SK-MEL-5 (cell line): Measurements from ENCODE around the gene EBF3. TPM values are rescaled to one million over a fixed set of nuclear protein-coding genes. Genes with fewer than 3 reads are reported as not detected.

Experiments used
- DNase-seq: peaks from one replicate; pipeline ENCODE4 v3.0.0-alpha.2; 2016; ENCODE audit warnings: low read depth, low spot score
- in situ Hi-C: cut with HindIII; loops from 2 replicates; pipeline ENCODE4 v1.10.0; 2016; ENCODE audit warnings: low sequenced_read_pairs, high pct_unique_total_duplicates, low pct_unique_long_range_greater_than_20kb
- small RNA-seq, 2 experiments: library from RNA; depleted of rRNA; stranded (forward); fragments of <200 nt; gene quantifications; one replicate each; pipeline ENCODE3, GENCODE V24; 2014
- total RNA-seq: library from RNA; depleted of rRNA; stranded (reverse); fragments of >200 nt; shearing (Covaris generic); gene quantifications from 2 replicates; pipeline ENCODE4 v1.2.3, GENCODE V29; 2014; rRNA removed

Gene EBF3
- total RNA-seq, 1 experiment from 2014 or later: 23.6 TPM

DNA sequence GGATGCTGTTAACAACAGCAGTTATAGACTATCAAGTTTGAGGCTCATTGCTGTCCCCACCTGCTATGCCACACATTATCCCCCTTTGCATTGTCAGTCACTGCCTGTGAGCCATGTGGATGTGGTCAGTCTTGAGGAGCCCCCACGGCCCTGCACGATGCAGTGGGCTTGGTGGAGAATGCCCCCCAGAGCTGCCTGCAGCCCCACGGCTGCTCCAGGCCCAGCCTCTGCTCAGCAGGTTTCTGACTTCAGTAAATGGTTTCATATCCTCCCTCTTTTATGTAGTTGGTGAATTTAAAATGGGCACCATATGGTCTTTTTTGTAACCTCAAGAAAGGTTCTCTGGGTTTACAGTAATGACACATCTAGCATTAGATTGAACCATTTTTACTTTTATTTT, 164.1 kb downstream of the EBF3 start:
- DNase-seq: no peak
- in situ Hi-C loops: no loop called here

- in situ Hi-C loops: no loop called here
- DNase-seq: no peak
Measured at GRCh38 chr10:129796710-129797420, 167.2 kb downstream of the EBF3 start.

DNA sequence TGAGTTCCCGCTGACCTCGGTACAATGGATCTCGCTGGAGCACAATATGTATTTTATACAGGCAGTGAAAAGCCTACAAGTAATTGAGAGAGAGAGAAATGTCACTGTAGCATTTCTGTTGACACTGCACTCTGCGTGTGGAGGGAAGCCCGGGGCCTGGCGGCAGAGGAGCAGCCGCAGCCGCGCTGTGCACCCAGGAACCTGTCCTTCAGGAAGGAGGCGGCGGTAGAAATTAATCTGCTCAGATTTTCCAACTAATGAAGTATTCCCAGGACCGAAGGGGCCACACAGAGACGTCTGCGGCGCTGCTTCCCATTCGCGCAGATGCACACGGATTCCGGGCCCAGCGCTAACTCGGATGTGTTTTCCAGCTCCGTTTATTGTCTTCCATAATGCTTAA, 170.1 kb downstream of the EBF3 start:
- in situ Hi-C loops: no loop called here
- DNase-seq: no peak

- in situ Hi-C loops: no loop called here
- no peak for DNase-seq
Measured at GRCh38 chr10:129793479-129793878, 170.6 kb downstream of the EBF3 start.

DNA sequence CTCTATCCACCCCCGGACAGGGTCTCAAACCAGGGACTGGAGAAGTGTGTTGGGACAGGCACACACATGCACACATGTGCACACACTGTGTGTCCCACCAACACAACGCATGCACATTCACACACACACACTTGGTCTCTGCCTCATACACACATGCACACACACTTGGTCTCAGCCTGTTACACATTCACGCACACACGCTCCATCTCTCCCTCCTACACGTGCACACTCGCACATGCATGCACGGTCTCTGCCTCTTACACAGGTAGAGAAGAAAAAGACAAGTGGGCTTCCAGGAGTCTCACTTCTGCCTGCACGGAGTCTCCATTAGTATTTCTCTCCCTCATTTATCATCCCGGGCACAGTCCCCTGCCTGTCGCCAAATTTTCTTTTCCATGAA, 171.2 kb downstream of the EBF3 start:
- in situ Hi-C loops: no loop called here
- DNase-seq: no peak

DNA sequence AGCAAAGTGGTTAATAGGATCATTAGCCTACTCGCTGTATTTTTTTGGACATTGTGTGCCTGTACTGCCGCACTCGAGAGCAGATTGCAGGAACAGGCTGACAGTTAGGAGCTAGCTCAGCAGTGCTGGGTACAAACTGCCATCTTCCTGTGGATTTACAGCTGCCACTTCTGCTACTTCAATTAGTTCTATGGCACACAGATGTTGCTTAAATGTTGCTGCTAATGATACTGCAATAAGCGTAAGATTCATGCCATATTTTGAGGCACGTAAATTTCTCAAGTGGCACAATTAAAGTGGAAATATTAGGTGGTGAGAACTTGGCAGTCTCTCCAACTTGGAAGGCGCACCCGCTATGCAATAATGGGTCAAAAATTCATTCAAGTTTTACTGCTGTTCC, 171.9 kb downstream of the EBF3 start:
- no peak for DNase-seq
- in situ Hi-C loops: no loop called here

GRCh38 chr10:129790715-129791446, 173.2 kb downstream of the EBF3 start:
- in situ Hi-C loops: no loop called here
- DNase-seq: no peak

DNA sequence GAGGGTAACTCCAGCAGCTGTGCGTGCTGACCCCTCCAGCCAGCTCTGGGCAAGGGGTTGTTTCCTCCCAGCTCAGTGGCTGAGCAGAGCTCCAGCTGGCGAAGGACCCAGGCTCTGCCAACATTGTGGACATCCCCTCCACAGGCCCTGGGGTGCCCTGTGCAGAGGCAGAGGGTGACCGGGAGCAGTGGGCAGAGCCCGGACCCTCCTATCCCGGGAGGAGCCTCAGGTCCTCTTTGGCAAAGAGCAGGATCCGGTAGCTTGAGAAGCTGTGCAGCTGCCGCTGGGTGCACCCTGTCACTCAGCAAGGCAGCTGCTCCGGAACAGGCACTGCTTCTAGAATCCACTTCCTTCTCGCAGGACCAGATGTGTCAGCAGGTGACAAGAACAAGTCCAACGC, 175.9 kb downstream of the EBF3 start:
- in situ Hi-C loops: no loop called here
- no peak for DNase-seq

- in situ Hi-C loops: no loop called here
- DNase-seq: no peak
Measured at GRCh38 chr10:129787557-129787956, 176.5 kb downstream of the EBF3 start.

- in situ Hi-C loops: no loop called here
- DNase-seq: no peak
Measured at GRCh38 chr10:129786216-129786615, 177.9 kb downstream of the EBF3 start.

DNA sequence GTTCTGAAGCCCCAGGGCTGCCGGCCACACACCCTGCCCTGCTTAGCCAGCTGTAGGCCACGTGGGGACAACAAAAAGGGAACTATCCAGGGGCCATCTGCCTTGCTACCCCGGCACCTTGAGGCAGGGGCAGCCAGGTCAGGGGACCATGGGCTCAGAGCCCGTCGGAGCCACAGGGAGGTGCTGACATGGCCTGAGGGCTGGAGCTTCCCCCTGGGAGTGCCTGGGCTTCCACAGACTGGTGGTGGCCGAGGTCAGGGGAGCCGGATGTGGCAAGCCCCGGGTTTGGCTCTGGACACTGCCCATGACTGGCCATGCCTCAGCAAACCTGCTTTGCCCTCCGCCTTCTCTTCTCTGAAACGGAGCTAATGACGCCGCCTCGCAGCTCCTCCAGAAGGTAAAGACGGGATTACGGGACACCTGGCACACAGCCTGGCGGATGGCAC, 178.5 kb downstream of the EBF3 start:
- DNase-seq: no peak
- in situ Hi-C loops: no loop called here

Small RNA genes lying within 50 kb of the gene (small RNA-seq; reads per million reads assigned to genes)
- gene AL354950.2 (0 reads per million in 2 experiments), gene MIR4297 (0 reads per million in 2 experiments)

Other genes starting within 250 kb of the EBF3 start
- gene C10orf143, start 146.6 kb upstream of the EBF3 start, total RNA-seq: 0.08 and 0.42 TPM in 2 replicates
- gene GLRX3, start 172.1 kb upstream of the EBF3 start, total RNA-seq: 127 and 129 TPM in 2 replicates